Measurements from ENCODE around the gene PCBP3. TPM values are rescaled to one million over a fixed set of nuclear protein-coding genes. Genes with fewer than 3 reads are reported as not detected.
"Not testable (repeated sequence)": the region's sequence is repeated elsewhere in the genome, so short reads cannot be mapped to it uniquely, and the experiment has no call there.

Gene PCBP3
- total RNA-seq, 1 experiment from 2014 or later, result not detected

- Histone ChIP-seq H3K27ac (ENCODE audit: low read length) (no peak overlapping the region), H4K20me1 (ENCODE audit: insufficient read depth, low read depth, low read length) (no peaks in the 10 kb centered on the region), H3K9me3 (ENCODE audit: low read length) (no peaks in the 10 kb centered on the region), H3K4me2 (ENCODE audit: low read depth, low read length, poor library complexity, severe bottlenecking) (no peak overlapping the region), H2AFZ (ENCODE audit: low read length) (no peak overlapping the region), H3K9ac (ENCODE audit: low read length) (no peak overlapping the region), H3K36me3 (ENCODE audit: insufficient read depth, low read length) (no peaks in the 10 kb centered on the region), H3K27me3 (ENCODE audit: low read length) (no peaks in the 10 kb centered on the region), H3K79me2 (ENCODE audit: low read length) (no peaks in the 10 kb centered on the region), H3K4me1 (ENCODE audit: low read length) (no peaks in the 10 kb centered on the region), H3K4me3 (ENCODE audit: low read length) (no peak overlapping the region), H3K9me2 (replicated peaks; ENCODE audit: insufficient read depth, low read length) (no peaks in the 10 kb centered on the region)
- no peak for DNase-seq
Measured at GRCh38 chr21:45845770-45846090, 202.2 kb downstream of the PCBP3 start.

- H3K27me3 ChIP-seq (ENCODE audit: low read length), result no peaks in the 10 kb centered on the region
- no peaks in the 10 kb centered on the region for H3K9me3 ChIP-seq (ENCODE audit: low read length)
- H3K4me1 ChIP-seq (ENCODE audit: low read length), result no peaks in the 10 kb centered on the region
- H3K36me3 ChIP-seq (ENCODE audit: insufficient read depth, low read length), result no peaks in the 10 kb centered on the region
- H3K27ac ChIP-seq (ENCODE audit: low read length), result no peak overlapping the region
- H3K4me2 ChIP-seq (ENCODE audit: low read depth, low read length, poor library complexity, severe bottlenecking), result no peak overlapping the region
- no peaks in the 10 kb centered on the region for H3K79me2 ChIP-seq (ENCODE audit: low read length)
- no peak for DNase-seq
- no peaks in the 10 kb centered on the region for H3K9me2 ChIP-seq (replicated peaks; ENCODE audit: insufficient read depth, low read length)
- no peak overlapping the region for H3K9ac ChIP-seq (ENCODE audit: low read length)
- H3K4me3 ChIP-seq (ENCODE audit: low read length), result no peak overlapping the region
- H4K20me1 ChIP-seq (ENCODE audit: insufficient read depth, low read depth, low read length), result no peaks in the 10 kb centered on the region
- H2AFZ ChIP-seq (ENCODE audit: low read length), result no peak overlapping the region
Measured at GRCh38 chr21:45846373-45847160, 203.0 kb downstream of the PCBP3 start.

DNA sequence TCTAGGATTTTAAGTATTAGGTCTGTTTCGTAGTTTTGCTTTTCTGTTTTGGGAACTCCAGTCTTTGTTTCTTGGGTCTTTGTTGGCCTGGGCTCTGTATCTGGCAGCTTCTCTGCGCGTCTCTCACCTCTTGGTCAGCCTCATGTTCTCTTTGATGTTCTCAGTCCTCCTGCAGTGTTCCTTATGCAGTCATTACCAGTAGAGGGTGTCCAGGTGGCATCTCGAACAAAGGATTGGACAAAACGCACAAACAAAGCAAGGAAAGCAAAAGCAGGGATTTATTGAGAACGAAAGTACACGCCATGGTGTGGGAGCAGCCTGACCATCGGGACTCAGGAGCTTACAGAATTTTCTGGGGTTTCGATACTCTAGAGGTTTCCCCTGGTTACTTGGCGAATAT, 204.3 kb downstream of the PCBP3 start:
- H3K27me3 ChIP-seq (ENCODE audit: low read length), result no peaks in the 10 kb centered on the region
- H3K9me3 ChIP-seq (ENCODE audit: low read length), result no peaks in the 10 kb centered on the region
- H3K4me3 ChIP-seq (ENCODE audit: low read length), result no peak overlapping the region
- no peak overlapping the region for H3K4me2 ChIP-seq (ENCODE audit: low read depth, low read length, poor library complexity, severe bottlenecking)
- no peaks in the 10 kb centered on the region for H3K9me2 ChIP-seq (replicated peaks; ENCODE audit: insufficient read depth, low read length)
- DNase-seq, result no peak
- no peak overlapping the region for H3K27ac ChIP-seq (ENCODE audit: low read length)
- H2AFZ ChIP-seq (ENCODE audit: low read length), result no peak overlapping the region
- no peaks in the 10 kb centered on the region for H3K36me3 ChIP-seq (ENCODE audit: insufficient read depth, low read length)
- no peaks in the 10 kb centered on the region for H3K4me1 ChIP-seq (ENCODE audit: low read length)
- no peak overlapping the region for H3K9ac ChIP-seq (ENCODE audit: low read length)
- no peaks in the 10 kb centered on the region for H4K20me1 ChIP-seq (ENCODE audit: insufficient read depth, low read depth, low read length)
- no peaks in the 10 kb centered on the region for H3K79me2 ChIP-seq (ENCODE audit: low read length)

DNA sequence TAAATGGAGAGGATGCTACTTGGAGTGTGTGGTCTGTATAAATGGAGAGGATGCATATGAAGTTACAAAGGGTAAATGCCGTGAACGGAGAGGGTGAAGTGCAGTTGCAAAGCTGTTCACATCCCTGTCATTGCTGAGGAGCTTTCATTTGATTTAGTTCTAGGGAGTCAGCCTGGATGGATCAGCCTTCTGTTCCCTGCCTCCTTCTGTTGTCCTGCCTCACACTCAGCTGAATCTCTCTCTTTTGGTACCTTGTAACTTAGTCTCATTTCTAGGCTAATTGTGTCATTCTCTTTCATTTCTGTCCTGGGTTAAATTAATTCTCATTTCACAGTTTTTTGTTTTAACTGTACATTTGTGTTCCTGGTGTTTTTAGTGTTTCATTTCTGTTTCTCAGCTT, 204.8 kb downstream of the PCBP3 start:
- Histone ChIP-seq H3K27me3 (ENCODE audit: low read length) (no peaks in the 10 kb centered on the region), H3K4me1 (ENCODE audit: low read length) (no peaks in the 10 kb centered on the region), H3K4me2 (ENCODE audit: low read depth, low read length, poor library complexity, severe bottlenecking) (no peak overlapping the region), H3K27ac (ENCODE audit: low read length) (no peak overlapping the region), H2AFZ (ENCODE audit: low read length) (no peak overlapping the region), H3K9ac (ENCODE audit: low read length) (no peak overlapping the region), H3K4me3 (ENCODE audit: low read length) (no peak overlapping the region), H3K79me2 (ENCODE audit: low read length) (no peaks in the 10 kb centered on the region), H3K9me2 (replicated peaks; ENCODE audit: insufficient read depth, low read length) (no peaks in the 10 kb centered on the region), H3K9me3 (ENCODE audit: low read length) (no peaks in the 10 kb centered on the region), H3K36me3 (ENCODE audit: insufficient read depth, low read length) (no peaks in the 10 kb centered on the region), H4K20me1 (ENCODE audit: insufficient read depth, low read depth, low read length) (no peaks in the 10 kb centered on the region)
- DNase-seq, result no peak

- Histone ChIP-seq H3K79me2 (ENCODE audit: low read length) (no peaks in the 10 kb centered on the region), H3K27ac (ENCODE audit: low read length) (no peak overlapping the region), H3K4me1 (ENCODE audit: low read length) (no peaks in the 10 kb centered on the region), H3K9me3 (ENCODE audit: low read length) (no peaks in the 10 kb centered on the region), H3K9ac (ENCODE audit: low read length) (no peak overlapping the region), H3K9me2 (replicated peaks; ENCODE audit: insufficient read depth, low read length) (no peaks in the 10 kb centered on the region), H3K4me2 (ENCODE audit: low read depth, low read length, poor library complexity, severe bottlenecking) (no peak overlapping the region), H4K20me1 (ENCODE audit: insufficient read depth, low read depth, low read length) (no peaks in the 10 kb centered on the region), H3K4me3 (ENCODE audit: low read length) (no peak overlapping the region), H2AFZ (ENCODE audit: low read length) (no peak overlapping the region), H3K27me3 (ENCODE audit: low read length) (no peaks in the 10 kb centered on the region), H3K36me3 (ENCODE audit: insufficient read depth, low read length) (no peaks in the 10 kb centered on the region)
- DNase-seq, result no peak
Measured at GRCh38 chr21:45848805-45849204, 205.3 kb downstream of the PCBP3 start.

GRCh38 chr21:45849651-45850050, 206.1 kb downstream of the PCBP3 start:
- no peaks in the 10 kb centered on the region for H3K79me2 ChIP-seq (ENCODE audit: low read length)
- no peaks in the 10 kb centered on the region for H4K20me1 ChIP-seq (ENCODE audit: insufficient read depth, low read depth, low read length)
- H3K4me2 ChIP-seq (ENCODE audit: low read depth, low read length, poor library complexity, severe bottlenecking), result no peak overlapping the region
- H3K27me3 ChIP-seq (ENCODE audit: low read length), result no peaks in the 10 kb centered on the region
- no peaks in the 10 kb centered on the region for H3K36me3 ChIP-seq (ENCODE audit: insufficient read depth, low read length)
- no peak overlapping the region for H3K27ac ChIP-seq (ENCODE audit: low read length)
- no peaks in the 10 kb centered on the region for H3K9me3 ChIP-seq (ENCODE audit: low read length)
- no peak overlapping the region for H2AFZ ChIP-seq (ENCODE audit: low read length)
- H3K4me1 ChIP-seq (ENCODE audit: low read length), result no peaks in the 10 kb centered on the region
- no peak overlapping the region for H3K9ac ChIP-seq (ENCODE audit: low read length)
- no peaks in the 10 kb centered on the region for H3K9me2 ChIP-seq (replicated peaks; ENCODE audit: insufficient read depth, low read length)
- no peak overlapping the region for H3K4me3 ChIP-seq (ENCODE audit: low read length)
- DNase-seq, result no peak

DNA sequence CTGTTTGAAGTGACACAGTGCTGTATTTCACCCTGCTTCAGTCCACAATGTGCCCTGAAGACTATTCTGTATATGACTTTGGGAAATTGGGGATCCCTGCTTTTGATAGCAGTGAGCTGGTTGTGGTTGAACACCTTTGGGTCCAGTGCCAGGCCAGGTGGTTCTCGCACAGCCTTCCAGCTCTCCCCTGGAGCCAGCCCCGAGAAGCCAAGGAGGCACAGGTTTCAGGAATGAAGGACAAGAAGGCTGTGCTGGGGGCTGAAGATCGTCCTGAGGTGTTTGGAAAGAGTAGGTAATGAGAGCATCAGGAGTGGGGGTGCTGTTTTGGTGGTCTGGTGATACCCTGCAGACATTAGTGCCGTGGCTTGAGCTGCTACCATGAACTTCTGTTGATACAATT, 206.7 kb downstream of the PCBP3 start:
- H3K9ac ChIP-seq (ENCODE audit: low read length), result no peak overlapping the region
- H3K4me1 ChIP-seq (ENCODE audit: low read length), result no peaks in the 10 kb centered on the region
- no peaks in the 10 kb centered on the region for H3K27me3 ChIP-seq (ENCODE audit: low read length)
- DNase-seq, result no peak
- no peaks in the 10 kb centered on the region for H3K9me3 ChIP-seq (ENCODE audit: low read length)
- H3K36me3 ChIP-seq (ENCODE audit: insufficient read depth, low read length), result no peaks in the 10 kb centered on the region
- H3K27ac ChIP-seq (ENCODE audit: low read length), result no peak overlapping the region
- no peaks in the 10 kb centered on the region for H3K9me2 ChIP-seq (replicated peaks; ENCODE audit: insufficient read depth, low read length)
- H3K79me2 ChIP-seq (ENCODE audit: low read length), result no peaks in the 10 kb centered on the region
- H3K4me3 ChIP-seq (ENCODE audit: low read length), result no peak overlapping the region
- no peak overlapping the region for H3K4me2 ChIP-seq (ENCODE audit: low read depth, low read length, poor library complexity, severe bottlenecking)
- no peak overlapping the region for H2AFZ ChIP-seq (ENCODE audit: low read length)
- no peaks in the 10 kb centered on the region for H4K20me1 ChIP-seq (ENCODE audit: insufficient read depth, low read depth, low read length)

- DNase-seq; H2AFZ ChIP-seq (ENCODE audit: low read length); H3K79me2 ChIP-seq (ENCODE audit: low read length); H3K9ac ChIP-seq (ENCODE audit: low read length); H3K4me1 ChIP-seq (ENCODE audit: low read length); H3K36me3 ChIP-seq (ENCODE audit: insufficient read depth, low read length); H3K9me3 ChIP-seq (ENCODE audit: low read length); H3K9me2 ChIP-seq (replicated peaks; ENCODE audit: insufficient read depth, low read length); H4K20me1 ChIP-seq (ENCODE audit: insufficient read depth, low read depth, low read length); H3K4me2 ChIP-seq (ENCODE audit: low read depth, low read length, poor library complexity, severe bottlenecking); H3K27me3 ChIP-seq (ENCODE audit: low read length); H3K27ac ChIP-seq (ENCODE audit: low read length); H3K4me3 ChIP-seq (ENCODE audit: low read length): not testable (repeated sequence)
Measured at GRCh38 chr21:45852386-45852785, 208.9 kb downstream of the PCBP3 start.
